Chondrocyte (in vitro differentiated cells): ENCODE measurements around the gene DYNC1I1. TPM values are rescaled to one million over a fixed set of nuclear protein-coding genes. Genes with fewer than 3 reads are reported as not detected.

Source experiments
- DNase-seq: peaks from one replicate; pipeline ENCODE4 v3.0.0; 2021; ENCODE audit warnings: mixed read lengths, low spot score
- H3K27ac Mint-ChIP-seq: one replicate; pipeline ENCODE4 v1.8.0; 2021; ENCODE audit warnings: mild to moderate bottlenecking, moderate library complexity, mixed read lengths; ENCODE audit not compliant: unreplicated experiment
- H3K27me3 Mint-ChIP-seq: 2 replicates; pipeline ENCODE4 v1.8.0; 2021; ENCODE audit warnings: low read depth, mixed read lengths
- H3K36me3 Mint-ChIP-seq: 2 replicates; pipeline ENCODE4 v1.8.0; 2021; ENCODE audit warnings: low read depth, mixed read lengths
- H3K4me1 Mint-ChIP-seq: 2 replicates; pipeline ENCODE4 v1.8.0; 2021; ENCODE audit warnings: low read depth, mild to moderate bottlenecking, mixed read lengths
- H3K4me3 Mint-ChIP-seq: one replicate; pipeline ENCODE4 v1.8.0; 2021; ENCODE audit warnings: mild to moderate bottlenecking, moderate library complexity, mixed read lengths; ENCODE audit not compliant: unreplicated experiment
- H3K9me3 Mint-ChIP-seq: 2 replicates; pipeline ENCODE4 v1.8.0; 2021; ENCODE audit warnings: low read depth, mixed read lengths
- total RNA-seq: library from RNA; stranded (reverse); gene quantifications from 3 replicates; pipeline ENCODE4 v1.2.1, GENCODE V29; 2021
- TF ChIP-seq, protein P1 (sequence below): fragments of 200-600 bp; sonication (generic); IDR thresholded peaks from 2 replicates; pipeline ENCODE4 v1.5.0; 2021; ENCODE audit warnings: antibody characterized with exemption, mild to moderate bottlenecking, moderate library complexity

Gene DYNC1I1
- total RNA-seq, 1 donor from 2014 or later, result 17.4 TPM

DNA sequence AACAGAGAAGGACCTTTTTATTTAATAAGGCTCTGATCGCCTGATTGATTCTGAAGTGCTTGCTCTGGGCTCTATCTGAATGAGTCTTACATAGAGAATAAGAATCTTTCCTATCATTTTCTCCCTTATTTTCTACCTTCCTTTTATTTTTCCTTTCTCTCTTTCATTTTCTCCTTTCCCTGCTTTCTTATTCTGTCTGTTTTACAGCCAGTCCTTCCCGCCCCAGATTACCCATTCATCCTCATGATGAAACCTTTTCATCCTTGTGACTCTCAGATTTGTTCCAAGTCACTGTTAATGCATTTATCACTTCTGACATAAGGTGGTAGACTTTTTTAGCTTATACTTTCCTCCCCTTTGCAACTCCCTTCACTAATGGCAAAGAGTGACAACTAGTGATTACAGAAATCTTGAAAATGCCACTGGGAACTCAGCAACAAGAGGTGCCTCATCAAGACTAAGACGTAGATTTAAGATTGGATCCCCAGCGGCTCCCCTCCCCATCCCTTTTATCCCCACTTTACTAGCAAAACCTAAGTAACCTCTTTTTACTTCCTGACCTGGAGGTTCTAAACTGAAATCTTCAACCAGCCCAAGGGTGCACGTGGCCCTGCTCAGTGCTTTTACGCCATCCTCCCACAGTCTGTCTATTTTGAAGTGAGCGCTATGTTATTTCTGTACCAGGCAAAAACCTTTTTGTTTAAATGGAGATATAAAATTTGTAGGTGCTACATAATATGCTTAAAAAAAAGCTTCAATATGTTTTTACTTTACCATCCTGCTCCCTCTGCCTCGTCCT is 179.8 kb downstream of the DYNC1I1 start:
- TF ChIP-seq, protein P1, sequence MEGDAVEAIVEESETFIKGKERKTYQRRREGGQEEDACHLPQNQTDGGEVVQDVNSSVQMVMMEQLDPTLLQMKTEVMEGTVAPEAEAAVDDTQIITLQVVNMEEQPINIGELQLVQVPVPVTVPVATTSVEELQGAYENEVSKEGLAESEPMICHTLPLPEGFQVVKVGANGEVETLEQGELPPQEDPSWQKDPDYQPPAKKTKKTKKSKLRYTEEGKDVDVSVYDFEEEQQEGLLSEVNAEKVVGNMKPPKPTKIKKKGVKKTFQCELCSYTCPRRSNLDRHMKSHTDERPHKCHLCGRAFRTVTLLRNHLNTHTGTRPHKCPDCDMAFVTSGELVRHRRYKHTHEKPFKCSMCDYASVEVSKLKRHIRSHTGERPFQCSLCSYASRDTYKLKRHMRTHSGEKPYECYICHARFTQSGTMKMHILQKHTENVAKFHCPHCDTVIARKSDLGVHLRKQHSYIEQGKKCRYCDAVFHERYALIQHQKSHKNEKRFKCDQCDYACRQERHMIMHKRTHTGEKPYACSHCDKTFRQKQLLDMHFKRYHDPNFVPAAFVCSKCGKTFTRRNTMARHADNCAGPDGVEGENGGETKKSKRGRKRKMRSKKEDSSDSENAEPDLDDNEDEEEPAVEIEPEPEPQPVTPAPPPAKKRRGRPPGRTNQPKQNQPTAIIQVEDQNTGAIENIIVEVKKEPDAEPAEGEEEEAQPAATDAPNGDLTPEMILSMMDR, result no peak
- Mint-ChIP-seq H3K27ac (no peak overlapping the region), H3K36me3 (peaks cover 4% of the 10 kb centered on the region), H3K27me3 (no peaks in the 10 kb centered on the region), H3K9me3 (no peaks in the 10 kb centered on the region), H3K4me3 (no peak overlapping the region), H3K4me1 (no peaks in the 10 kb centered on the region)
- DNase-seq, result no peak

GRCh38 chr7:95952851-95953250 is 180.5 kb downstream of the DYNC1I1 start:
- Mint-ChIP-seq H3K27me3 (no peaks in the 10 kb centered on the region), H3K4me1 (no peaks in the 10 kb centered on the region), H3K36me3 (peaks cover 4% of the 10 kb centered on the region), H3K4me3 (no peak overlapping the region), H3K27ac (no peak overlapping the region), H3K9me3 (no peaks in the 10 kb centered on the region)
- no peak for DNase-seq
- TF ChIP-seq, protein P1, result no peak

DNA sequence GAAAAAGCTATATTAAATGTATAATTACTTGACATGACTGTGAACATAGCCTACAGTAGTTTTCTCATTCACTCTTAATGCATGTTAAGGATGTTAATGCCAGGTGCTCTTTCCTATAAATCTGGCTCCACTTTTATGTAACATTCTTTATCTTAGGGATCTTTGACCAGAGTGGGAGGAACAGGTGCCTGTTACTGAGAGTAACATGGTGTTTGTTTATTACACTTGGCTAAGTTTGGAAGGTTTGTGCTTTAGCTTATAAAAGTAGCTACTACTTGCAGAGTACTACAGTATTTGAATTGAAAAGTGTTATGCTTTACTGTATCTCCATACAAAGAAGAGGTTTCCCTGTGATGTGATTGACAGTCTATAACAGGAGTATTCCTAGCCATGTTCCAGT is 183.4 kb downstream of the DYNC1I1 start:
- Mint-ChIP-seq H3K36me3 (peaks cover 7% of the 10 kb centered on the region), H3K4me1 (no peaks in the 10 kb centered on the region), H3K4me3 (no peak overlapping the region), H3K27ac (no peak overlapping the region), H3K9me3 (no peaks in the 10 kb centered on the region), H3K27me3 (no peaks in the 10 kb centered on the region)
- TF ChIP-seq, protein P1, result no peak
- no peak for DNase-seq

- Mint-ChIP-seq H3K36me3 (peaks cover 5% of the 10 kb centered on the region), H3K4me3 (no peak overlapping the region), H3K9me3 (no peaks in the 10 kb centered on the region), H3K4me1 (peaks cover 5% of the 10 kb centered on the region), H3K27ac (no peak overlapping the region), H3K27me3 (no peaks in the 10 kb centered on the region)
- DNase-seq, result no peak
- TF ChIP-seq, protein P1, result no peak
Observed at GRCh38 chr7:95957510-95957909, 185.2 kb downstream of the DYNC1I1 start.

GRCh38 chr7:95960706-95961244 is 188.4 kb downstream of the DYNC1I1 start:
- TF ChIP-seq, protein P1, result no peak
- peaks cover 10% of the 10 kb centered on the region for H3K9me3 Mint-ChIP-seq

More at GRCh38 chr7:95960706-95961244, 188.4 kb downstream of the DYNC1I1 start:
- Mint-ChIP-seq H3K27ac (no peak overlapping the region), H3K4me3 (no peak overlapping the region), H3K4me1 (peaks cover 24% of the 10 kb centered on the region), H3K27me3 (no peaks in the 10 kb centered on the region), H3K36me3 (peaks cover 9% of the 10 kb centered on the region)
- no peak for DNase-seq
